H7 (cell line): Measurements from ENCODE around the gene IQGAP3. TPM values are rescaled to one million over a fixed set of nuclear protein-coding genes. Genes with fewer than 3 reads are reported as not detected.
A peak's percentile ranks its signal among the peaks of the same experiment; 100 is the strongest.
"Not testable (repeated sequence)": the region's sequence is repeated elsewhere in the genome, so short reads cannot be mapped to it uniquely, and the experiment has no call there.

Experiments
- DNase-seq: peaks from one replicate; pipeline ENCODE4 v3.0.0; 2012
- H3K27me3 ChIP-seq: 2 replicates; pipeline ENCODE4 v1.6.0; 2011; ENCODE audit warnings: mild to moderate bottlenecking, low read length; ENCODE audit not compliant: control insufficient read depth, insufficient read depth
- H3K36me3 ChIP-seq: replicated peaks from 2 replicates; pipeline ENCODE4 v1.5.1; 2011; ENCODE audit warnings: low read length; ENCODE audit not compliant: control insufficient read depth, insufficient read depth
- H3K4me3 ChIP-seq: 2 replicates; pipeline ENCODE4 v1.5.1; 2011; ENCODE audit warnings: low read depth, mild to moderate bottlenecking, control low read depth, low read length, moderate library complexity; ENCODE audit not compliant: insufficient read depth
- total RNA-seq: library from RNA; depleted of rRNA; stranded (reverse); fragments of >200 nt; shearing (Covaris generic); gene quantifications from 2 replicates; pipeline ENCODE4 v1.2.3, GENCODE V29; 2014; rRNA removed

The IQGAP3 gene, protein sequence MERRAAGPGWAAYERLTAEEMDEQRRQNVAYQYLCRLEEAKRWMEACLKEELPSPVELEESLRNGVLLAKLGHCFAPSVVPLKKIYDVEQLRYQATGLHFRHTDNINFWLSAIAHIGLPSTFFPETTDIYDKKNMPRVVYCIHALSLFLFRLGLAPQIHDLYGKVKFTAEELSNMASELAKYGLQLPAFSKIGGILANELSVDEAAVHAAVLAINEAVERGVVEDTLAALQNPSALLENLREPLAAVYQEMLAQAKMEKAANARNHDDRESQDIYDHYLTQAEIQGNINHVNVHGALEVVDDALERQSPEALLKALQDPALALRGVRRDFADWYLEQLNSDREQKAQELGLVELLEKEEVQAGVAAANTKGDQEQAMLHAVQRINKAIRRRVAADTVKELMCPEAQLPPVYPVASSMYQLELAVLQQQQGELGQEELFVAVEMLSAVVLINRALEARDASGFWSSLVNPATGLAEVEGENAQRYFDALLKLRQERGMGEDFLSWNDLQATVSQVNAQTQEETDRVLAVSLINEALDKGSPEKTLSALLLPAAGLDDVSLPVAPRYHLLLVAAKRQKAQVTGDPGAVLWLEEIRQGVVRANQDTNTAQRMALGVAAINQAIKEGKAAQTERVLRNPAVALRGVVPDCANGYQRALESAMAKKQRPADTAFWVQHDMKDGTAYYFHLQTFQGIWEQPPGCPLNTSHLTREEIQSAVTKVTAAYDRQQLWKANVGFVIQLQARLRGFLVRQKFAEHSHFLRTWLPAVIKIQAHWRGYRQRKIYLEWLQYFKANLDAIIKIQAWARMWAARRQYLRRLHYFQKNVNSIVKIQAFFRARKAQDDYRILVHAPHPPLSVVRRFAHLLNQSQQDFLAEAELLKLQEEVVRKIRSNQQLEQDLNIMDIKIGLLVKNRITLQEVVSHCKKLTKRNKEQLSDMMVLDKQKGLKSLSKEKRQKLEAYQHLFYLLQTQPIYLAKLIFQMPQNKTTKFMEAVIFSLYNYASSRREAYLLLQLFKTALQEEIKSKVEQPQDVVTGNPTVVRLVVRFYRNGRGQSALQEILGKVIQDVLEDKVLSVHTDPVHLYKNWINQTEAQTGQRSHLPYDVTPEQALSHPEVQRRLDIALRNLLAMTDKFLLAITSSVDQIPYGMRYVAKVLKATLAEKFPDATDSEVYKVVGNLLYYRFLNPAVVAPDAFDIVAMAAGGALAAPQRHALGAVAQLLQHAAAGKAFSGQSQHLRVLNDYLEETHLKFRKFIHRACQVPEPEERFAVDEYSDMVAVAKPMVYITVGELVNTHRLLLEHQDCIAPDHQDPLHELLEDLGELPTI (N-terminal part only)
- total RNA-seq: 35.6 and 36.8 TPM in 2 replicates

DNA sequence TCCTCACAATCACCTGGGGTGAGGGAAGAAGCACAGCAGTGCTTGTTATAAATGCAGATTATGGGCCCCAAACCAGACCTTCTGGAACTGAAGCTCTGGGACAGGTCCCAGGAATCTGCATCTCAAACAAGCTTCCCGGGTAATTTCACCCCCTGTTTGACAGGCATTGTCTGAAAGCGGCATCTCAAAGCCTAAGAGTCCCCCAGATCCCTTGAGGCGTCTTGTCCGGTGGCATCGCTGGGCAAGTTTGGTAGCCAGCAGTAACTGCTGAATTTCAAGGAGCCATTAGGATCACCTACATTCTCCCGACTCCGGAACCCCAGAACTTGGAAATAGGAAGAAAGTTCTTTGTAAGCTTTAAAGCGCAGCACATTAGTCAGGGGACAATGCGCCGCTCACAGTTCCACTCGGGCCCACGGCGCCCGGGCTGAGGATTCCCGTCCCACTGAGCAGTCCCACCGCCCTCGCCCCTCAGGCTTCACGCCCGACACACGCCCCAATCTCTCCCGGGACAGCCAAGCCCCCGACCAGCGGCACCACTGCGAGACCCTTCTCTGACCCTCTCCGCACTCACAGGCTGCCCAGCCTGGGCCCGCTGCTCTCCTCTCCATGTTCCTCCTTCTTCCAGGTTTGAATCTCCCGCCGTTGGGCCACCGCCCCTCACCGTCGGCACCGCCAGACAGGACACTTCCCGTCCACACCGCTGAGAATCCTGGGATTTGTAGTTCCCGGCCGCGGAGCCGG lies at the start of gene IQGAP3:
Gene IQGAP3, minus strand, starts transcription at position 647 of the 744 bp plus-strand sequence. Its CDS starts 36 bp downstream, at position 611.
- H3K36me3 ChIP-seq: peaks cover 1% of the 10 kb centered on the region
- DNase-seq: peak; percentile 97

DNA sequence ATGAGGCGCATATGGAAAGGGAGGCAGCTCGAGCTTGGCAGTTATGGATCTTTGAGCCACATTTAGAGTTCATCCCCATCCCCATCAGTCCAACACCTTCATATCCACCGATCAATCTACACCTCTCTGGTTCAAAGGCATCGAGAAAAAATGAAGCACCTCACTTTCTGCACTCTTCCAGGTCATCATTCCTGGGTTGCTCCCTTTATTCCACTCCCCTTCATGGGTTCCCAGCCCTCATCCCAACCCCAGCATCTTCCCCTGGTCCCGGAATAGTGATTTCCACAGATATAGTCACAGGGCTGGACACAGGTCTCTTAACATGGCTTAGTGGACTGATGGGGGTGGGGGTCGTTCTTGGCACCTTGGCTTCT lies 47.2 kb upstream of the IQGAP3 start:
- Histone ChIP-seq H3K4me3 (no peak overlapping the region), H3K27me3 (peaks cover 46% of the 10 kb centered on the region), H3K36me3 (no peaks in the 10 kb centered on the region)
- no peak for DNase-seq

More for the DNA sequence above, at the start of gene IQGAP3:
- peak within 1 kb of the TSS; percentile 95 for H3K4me3 ChIP-seq
- no peaks in the 10 kb centered on the region; the same call in 1 of the 2 replicates for H3K27me3 ChIP-seq

DNA sequence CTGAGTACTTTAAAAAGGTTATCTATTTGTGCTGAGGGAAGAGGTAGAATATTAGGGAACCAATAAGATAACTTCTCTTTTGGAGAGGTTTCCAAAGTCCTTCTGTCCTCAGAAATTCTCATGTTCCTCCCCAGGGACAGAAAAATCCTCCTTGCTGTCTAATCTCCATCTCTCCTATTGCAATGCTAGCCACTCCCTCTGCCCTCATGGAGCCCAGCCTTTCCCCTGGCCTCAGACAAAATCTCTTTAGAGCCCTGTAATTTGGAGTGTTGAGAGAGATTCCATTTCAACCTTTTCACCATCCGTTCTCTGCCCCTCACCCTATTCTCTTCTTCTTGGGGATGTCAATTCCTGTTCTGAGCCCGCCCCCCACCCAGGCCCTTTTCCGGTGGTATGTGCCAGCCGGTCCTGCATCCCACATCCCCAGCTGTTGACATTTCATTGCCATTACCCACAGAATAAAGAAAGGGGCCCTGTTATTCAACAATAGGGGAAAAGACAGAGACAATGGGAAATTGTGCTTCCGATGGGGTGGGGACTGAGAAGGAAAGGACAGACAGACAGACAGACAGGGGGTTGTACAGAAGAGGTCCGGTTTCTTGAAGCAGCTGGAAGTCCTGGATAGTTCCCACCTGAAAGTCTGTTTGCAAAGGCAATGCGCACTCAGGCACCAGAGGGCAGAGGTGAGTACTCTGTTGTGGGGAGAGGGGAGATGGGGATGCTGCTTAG lies 46.7 kb upstream of the IQGAP3 start, which contains the start of gene HAPLN2:
Gene HAPLN2, plus strand, starts transcription at position 563 of the 729 bp plus-strand sequence. CDS start 4,076 bp downstream, outside the sequence.
- Histone ChIP-seq H3K36me3 (no peaks in the 10 kb centered on the region), H3K27me3 (peaks cover 41% of the 10 kb centered on the region), H3K4me3 (no peak within 1 kb of the TSS)
- peak; percentile 80 for DNase-seq

DNA sequence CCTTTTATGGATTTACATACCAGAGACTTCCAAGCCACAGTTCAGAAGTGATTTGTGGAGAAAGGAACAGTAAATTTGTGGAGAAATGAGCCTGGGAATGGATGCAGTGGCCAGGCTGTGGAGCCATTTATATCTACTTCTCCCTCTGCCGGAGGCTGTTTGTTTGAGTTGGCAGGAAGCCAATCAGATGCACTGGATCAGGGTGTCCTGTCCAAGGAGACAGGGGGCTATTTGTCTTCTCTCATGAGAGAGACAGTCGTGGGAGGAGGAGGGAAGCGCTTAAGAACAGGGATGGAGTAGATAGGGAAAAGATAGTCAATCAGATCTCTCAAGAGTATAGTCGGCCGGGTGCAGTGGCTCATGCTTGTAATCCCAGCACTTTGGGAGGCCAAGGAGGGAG lies 44.1 kb upstream of the IQGAP3 start:
- no peak overlapping the region for H3K4me3 ChIP-seq
- no peaks in the 10 kb centered on the region for H3K36me3 ChIP-seq
- DNase-seq: no peak
- H3K27me3 ChIP-seq: peaks cover 19% of the 10 kb centered on the region

DNA sequence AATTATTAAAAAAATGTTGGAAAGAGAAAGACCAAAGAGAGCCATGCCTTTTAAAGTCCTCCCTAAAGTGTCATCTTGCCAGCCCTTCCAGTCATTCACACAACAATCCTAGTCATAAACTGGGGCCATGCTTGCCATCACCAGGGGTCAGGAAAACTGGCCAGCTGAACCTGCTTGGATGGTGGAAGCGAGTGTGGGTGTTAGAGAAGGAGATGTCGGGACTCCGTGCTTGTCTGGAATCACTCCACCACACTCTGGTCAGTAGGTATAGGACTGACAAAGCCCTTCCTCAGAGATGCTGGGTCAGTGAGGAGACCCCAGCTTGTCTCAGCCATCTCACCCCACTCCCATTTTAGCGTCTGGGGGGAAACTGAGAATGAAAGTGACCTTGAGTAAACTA lies 43.6 kb upstream of the IQGAP3 start:
- H3K36me3 ChIP-seq: no peaks in the 10 kb centered on the region
- DNase-seq: no peak
- no peak overlapping the region for H3K4me3 ChIP-seq
- peaks cover 14% of the 10 kb centered on the region for H3K27me3 ChIP-seq

DNA sequence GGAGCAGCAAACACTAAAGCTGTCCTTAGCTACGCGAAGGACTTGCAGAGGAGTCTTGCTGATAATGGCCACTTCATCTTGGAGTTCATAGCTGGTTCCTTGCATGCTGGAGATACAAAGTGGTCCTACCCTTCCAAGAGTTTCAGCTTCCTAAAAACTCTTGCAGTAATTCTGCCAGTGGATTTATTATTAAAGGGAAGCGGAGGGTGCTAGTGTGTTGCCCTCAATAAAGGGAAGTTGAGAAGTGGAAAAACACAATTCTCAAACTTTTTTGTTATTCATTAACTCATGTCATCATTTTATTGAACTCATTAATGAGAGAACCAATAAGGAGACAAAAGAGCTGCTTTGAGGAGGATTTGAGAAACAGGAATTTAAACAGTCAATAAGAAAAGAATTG lies 40.3 kb upstream of the IQGAP3 start:
- Histone ChIP-seq H3K36me3 (no peaks in the 10 kb centered on the region), H3K4me3 (no peak overlapping the region), H3K27me3 (no peaks in the 10 kb centered on the region; the same call in 1 of the 2 replicates)
- no peak for DNase-seq

DNA sequence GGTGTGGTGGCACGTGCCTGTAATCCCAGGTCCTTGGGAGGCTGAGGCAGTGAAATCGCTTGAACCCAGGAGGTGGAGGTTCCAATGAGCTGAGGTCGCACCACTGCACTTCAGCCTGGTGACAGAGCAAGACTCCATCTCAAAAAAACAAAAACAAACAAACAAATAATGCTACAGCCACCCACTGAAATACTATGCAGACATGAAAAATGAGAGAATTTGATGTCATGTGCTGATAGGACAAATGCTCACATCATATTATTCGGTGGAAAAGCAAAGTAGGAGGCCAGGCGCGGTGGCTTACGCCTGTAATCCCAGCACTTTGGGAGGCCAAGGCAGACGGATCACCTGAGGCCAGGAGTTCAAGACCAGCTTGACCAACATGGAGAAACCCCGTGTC lies 37.7 kb upstream of the IQGAP3 start:
- not testable (repeated sequence) for DNase-seq, H3K36me3 ChIP-seq, H3K4me3 ChIP-seq, H3K27me3 ChIP-seq

DNA sequence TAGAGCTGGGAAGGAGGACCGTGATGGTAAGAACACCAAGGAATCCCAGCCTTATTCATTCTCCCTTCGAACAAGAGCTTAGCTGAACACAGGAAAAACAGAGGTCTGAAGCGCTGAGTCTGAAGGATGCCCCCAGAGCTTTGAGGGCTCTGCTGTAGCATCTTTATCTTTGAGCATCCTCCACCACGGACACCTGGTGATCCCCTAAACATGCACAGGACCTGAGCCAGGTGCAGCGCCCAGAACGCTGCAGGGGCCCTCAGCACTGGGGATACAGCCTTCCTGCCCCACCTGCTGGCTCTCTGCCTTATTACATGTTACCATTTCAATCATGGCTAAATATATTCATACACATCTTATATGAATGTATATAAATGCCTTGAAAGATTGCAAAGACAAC lies 36.6 kb upstream of the IQGAP3 start:
- DNase-seq: peak; percentile 55
- no peaks in the 10 kb centered on the region; the same call in 1 of the 2 replicates for H3K27me3 ChIP-seq
- no peak overlapping the region for H3K4me3 ChIP-seq
- H3K36me3 ChIP-seq: no peaks in the 10 kb centered on the region

DNA sequence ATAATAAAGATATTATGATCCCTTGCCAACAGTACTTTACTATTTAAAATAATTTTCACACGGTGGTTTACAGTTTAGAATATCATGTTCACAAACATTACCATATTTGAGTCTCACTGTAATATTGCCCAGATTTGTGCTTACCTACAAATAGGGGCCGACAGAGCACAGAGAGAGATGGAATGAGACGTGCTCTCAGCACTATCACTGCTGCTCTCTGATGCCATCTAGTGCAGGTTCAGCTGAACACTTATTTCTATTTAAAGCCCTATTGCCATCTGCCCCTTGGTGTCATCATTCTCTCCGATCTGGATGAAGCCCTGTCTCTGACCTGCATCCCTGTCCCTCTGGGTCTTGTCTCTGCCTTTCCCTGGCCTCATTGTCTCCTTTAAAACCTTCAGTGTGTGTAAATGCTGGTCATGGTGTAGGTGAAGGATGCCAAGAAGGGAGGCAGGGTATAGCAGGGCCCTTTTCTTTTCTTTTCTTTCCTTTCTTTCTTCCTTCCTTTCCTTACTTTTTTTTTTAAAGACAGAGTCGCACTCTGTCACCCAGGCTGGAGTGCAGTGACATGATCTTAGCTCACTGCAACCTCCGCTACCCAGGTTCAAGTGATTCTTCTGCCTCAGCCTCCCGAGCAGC lies 35.8 kb upstream of the IQGAP3 start:
- H3K36me3 ChIP-seq: no peaks in the 10 kb centered on the region
- H3K27me3 ChIP-seq: no peaks in the 10 kb centered on the region; the same call in 1 of the 2 replicates
- no peak overlapping the region for H3K4me3 ChIP-seq
- DNase-seq: peak; percentile 64

DNA sequence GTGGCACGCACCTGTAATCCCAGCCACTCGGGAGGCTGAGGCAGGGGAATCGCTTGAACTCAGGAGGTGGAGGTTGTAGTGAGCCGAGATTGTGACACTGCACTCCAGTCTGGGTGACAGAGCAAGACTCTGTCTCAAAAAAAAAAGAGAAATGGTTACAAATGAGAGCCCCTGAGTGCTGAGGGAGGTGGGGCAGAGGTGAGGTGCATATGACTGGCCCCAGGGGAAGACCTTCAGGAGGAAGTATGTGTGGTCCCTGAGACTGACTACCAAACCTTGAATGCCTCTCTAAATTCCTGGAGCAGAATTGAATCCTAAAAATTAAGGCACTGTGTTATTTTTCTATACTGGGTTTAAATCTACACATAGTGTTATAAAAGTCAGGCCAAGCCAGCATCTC lies 35.0 kb upstream of the IQGAP3 start:
- DNase-seq, H3K4me3 ChIP-seq, H3K27me3 ChIP-seq, H3K36me3 ChIP-seq: not testable (repeated sequence)

DNA sequence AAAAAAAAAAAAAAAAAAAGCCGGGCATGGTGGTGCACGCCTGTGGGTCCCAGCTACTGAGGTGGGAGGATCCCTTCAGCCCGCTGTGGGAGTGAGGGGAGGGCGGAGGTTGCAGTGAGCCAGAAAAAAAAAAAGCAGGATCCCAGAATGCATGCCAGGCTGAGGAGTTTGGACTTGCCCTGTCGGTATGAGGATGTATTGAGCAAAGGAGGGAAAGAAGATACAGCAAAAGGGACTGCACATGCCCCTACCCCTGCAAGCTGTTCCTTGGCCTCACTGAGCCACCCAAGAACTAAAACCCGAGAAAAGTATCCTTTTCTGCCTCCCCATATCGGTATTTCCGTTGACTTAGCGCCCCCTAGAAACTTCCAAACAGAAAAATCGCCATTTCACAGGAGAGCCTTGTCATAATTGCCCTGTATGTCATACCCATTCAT lies 30.2 kb upstream of the IQGAP3 start:
- Histone ChIP-seq H3K27me3 (no peaks in the 10 kb centered on the region), H3K36me3 (peaks cover 7% of the 10 kb centered on the region), H3K4me3 (no peak overlapping the region)
- peak; percentile 49 for DNase-seq

DNA sequence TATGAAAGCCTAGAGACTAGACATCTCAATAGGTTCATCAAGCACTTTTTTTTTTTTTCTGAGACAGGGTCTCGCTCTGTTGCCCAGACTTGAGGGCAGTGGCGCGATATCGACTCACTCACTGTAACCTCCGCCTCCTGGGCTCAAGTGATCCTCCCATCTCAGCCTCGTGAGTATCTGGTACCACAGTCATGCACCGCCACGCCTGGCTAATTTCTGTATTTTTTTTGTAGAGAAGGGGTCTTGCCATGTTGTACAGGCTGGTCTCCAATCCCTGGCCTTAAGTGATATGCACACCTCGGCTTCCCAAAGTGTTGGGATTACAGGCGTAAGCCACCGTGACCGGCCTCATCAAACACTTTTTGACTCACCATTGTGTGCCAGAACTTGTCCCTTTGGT lies 29.5 kb upstream of the IQGAP3 start:
- no peak for DNase-seq
- Histone ChIP-seq H3K27me3 (no peaks in the 10 kb centered on the region), H3K36me3 (peaks cover 14% of the 10 kb centered on the region), H3K4me3 (peak overlapping the region; percentile 92)
